Heart left ventricle (tissue), 16 donors: ENCODE results near the gene ARL15. TPM values are rescaled to one million over a fixed set of nuclear protein-coding genes. Genes with fewer than 3 reads are reported as not detected.
"Not testable (repeated sequence)": the region's sequence is repeated elsewhere in the genome, so short reads cannot be mapped to it uniquely, and the experiment has no call there.

Experiments
- ATAC-seq, 4 donors: fragments of 200-7000 bp; cut with Tn5 transposase; one replicate each; pipeline ENCODE4 v1.9.1; 2020 to 2022; ENCODE audit warnings: moderate library complexity in 4 of 4, mild to moderate bottlenecking in 3 of 4, moderate number of reproducible peaks in 1 of 4
- DNase-seq, 5 donors: peaks; one replicate each; pipeline ENCODE4 v3.0.0-alpha.2; 2020
- H3K27ac ChIP-seq, 12 donors: fragments of 200-600 bp; sonication (generic) in 4 of 12; one replicate each; pipeline versions ENCODE4 v1.5.0 to v1.8.0; 2016 to 2022; ENCODE audit warnings: mild to moderate bottlenecking in 2 of 12
- H3K27me3 ChIP-seq, 9 donors: fragments of 200-600 bp; sonication (generic) in 2 of 9; one replicate each; pipeline versions ENCODE4 v1.5.1 to v1.8.0; 2016 to 2022; ENCODE audit warnings: mild to moderate bottlenecking in 3 of 9
- H3K36me3 ChIP-seq, 9 donors: fragments of 200-600 bp; sonication (generic) in 2 of 9; one replicate each; pipeline versions ENCODE4 v1.5.0 to v1.8.0; 2018 to 2022; ENCODE audit warnings: mild to moderate bottlenecking in 2 of 9
- H3K4me1 ChIP-seq, 12 donors: fragments of 200-600 bp; sonication (generic) in 4 of 12; one replicate each; pipeline versions ENCODE4 v1.5.0 to v1.8.0; 2016 to 2022; ENCODE audit warnings: mild to moderate bottlenecking in 3 of 12
- H3K4me3 ChIP-seq, 12 donors: fragments of 200-600 bp; sonication (generic) in 4 of 12; one replicate each; pipeline versions ENCODE4 v1.5.0 to v1.8.0; 2017 to 2022; ENCODE audit warnings: mild to moderate bottlenecking in 9 of 12, moderate library complexity in 4 of 12
- H3K9me3 ChIP-seq, 12 donors: fragments of 200-600 bp; sonication (generic) in 4 of 12; one replicate each; pipeline versions ENCODE4 v1.5.0 to v1.8.0; 2016 to 2022; ENCODE audit warnings: mild to moderate bottlenecking in 1 of 12
- CTCF ChIP-seq, 12 donors: fragments of 200-600 bp; sonication (generic) in 4 of 12; IDR thresholded peaks; one replicate each; pipeline versions ENCODE4 v1.5.0 to v1.8.0; 2018 to 2022; ENCODE audit warnings: antibody characterized with exemption in 12 of 12, mild to moderate bottlenecking in 5 of 12
- POLR2A ChIP-seq, 2 donors: fragments of 450-650 bp; IDR thresholded peaks; one replicate each; pipeline ENCODE4 v1.6.1; 2017; ENCODE audit warnings: antibody characterized with exemption in 2 of 2, mild to moderate bottlenecking in 2 of 2, moderate library complexity in 2 of 2
- WGBS, 4 donors: extraction: QIAGEN DNeasy Blood & Tissue Kit in 2 of 4; methylation state at CpG; one replicate each; pipeline versions ENCODE4 v1.1.5 to v1.1.7; 2013 to 2018; 5-methylcytosine and 5-hydroxymethylcytosine counted together
- intact Hi-C, 10 donors: fragments of 100-400 bp; cut with DNase I; formaldehyde crosslinking; loops; one replicate each; pipeline versions ENCODE4 v1.11.1 to v1.14.2; 2022
- polyA plus RNA-seq, 2 donors: library from polyadenylated mRNA; stranded (reverse); fragments of 200-250 nt; gene quantifications; one replicate each; pipeline ENCODE4 v1.2.3, GENCODE V29; 2013
- total RNA-seq, 9 donors: library from RNA; depleted of rRNA in 2 of 9; stranded (reverse); fragments of >200 nt in 2 of 9; fragmentation: NEBNext Ultra II Directional in 3 of 9; extraction: Animal tissue kit (Norgen Biotek cat#: 25700) in 3 of 9; gene quantifications; one replicate each; pipeline versions ENCODE4 v1.1.0 to v1.2.4, GENCODE V29; 2016 to 2023
- donor health status: ischemic (EF 13 %, LVEDD 7.1; RV severe dilation, severe dysfunction).
- donor health status: healthy with polysubstance abuse.
- donor health status: DM: no; HTN: yes; CAD: no.
- donor health status: DM: no; HTN: no; CAD: no.
- donor health status: ischemic (EF 25% LVEDD 6.9; RV normal size, moderate dysfunction).
- donor health status: ischemic (EF 25% LVEDD 5.7; RV mildly dilated, moderate dysfunction).
- donor health status: healthy.
- donor health status: DM: yes; HTN: yes; CAD: no.
- donor health status: ischemic (EF 35%, LVEDD 5.7; RV mildly dilated, moderate dysfunction).
- donor health status: nonischemic (EF 11% LVEDD 7.7; RV severe dilation, severe dysfunction).
- donor health status: DM: yes; HTN: yes; CAD: no.
- donor health status: PGD.
- donor health status: ischemic (EF 29% LVEDD 5.4; RV normal size, mild dysfunction).
- donor health status: nonischemic (EF 23%, LVEDD 6.1; RV moderate dilation, normal function).

The ARL15 gene
- total and polyA plus RNA-seq, 11 donors: 7.1 to 35.0 (median 23.2) TPM

DNA sequence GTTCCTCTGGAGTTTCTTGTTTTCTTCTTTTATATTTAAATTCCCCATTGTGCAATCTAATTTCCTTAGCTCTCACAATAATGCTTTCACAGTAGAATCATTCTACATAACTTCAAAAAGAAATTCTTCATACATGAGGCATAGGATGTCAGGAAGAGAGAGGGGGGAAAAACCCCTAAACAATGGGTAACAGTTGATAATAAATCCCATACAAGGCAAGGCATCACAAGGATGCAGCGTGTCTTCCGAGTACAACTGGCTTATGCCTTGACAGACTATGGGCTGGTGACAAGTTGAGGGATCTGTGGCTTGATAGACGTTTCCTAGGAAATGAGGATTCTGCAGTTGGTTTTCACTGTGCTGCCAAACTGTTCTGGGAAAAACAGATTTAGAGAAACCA lies 247.4 kb downstream of the ARL15 start:
- TF ChIP-seq CTCF (IDR thresholded peaks at IDR 0.05): no peak
- no peak for TF ChIP-seq POLR2A (IDR thresholded peaks at IDR 0.05)
- intact Hi-C loops: no loop called here
- Histone ChIP-seq H3K27me3 (no peaks in the 10 kb centered on the region), H3K27ac (no peak overlapping the region), H3K4me3 (no peak overlapping the region), H3K36me3 (peaks cover 0 to 4% (median 0%) of the 10 kb centered on the region in 9 donors), H3K4me1 (peaks cover 0 to 1% (median 0%) of the 10 kb centered on the region in 12 donors), H3K9me3 (no peaks in the 10 kb centered on the region)
- 68 to 79% (median 72%) methylated on average over 3 of the region's 3 CpGs for WGBS, 4 donors
- ATAC-seq (no peak), DNase-seq (no peak)

DNA sequence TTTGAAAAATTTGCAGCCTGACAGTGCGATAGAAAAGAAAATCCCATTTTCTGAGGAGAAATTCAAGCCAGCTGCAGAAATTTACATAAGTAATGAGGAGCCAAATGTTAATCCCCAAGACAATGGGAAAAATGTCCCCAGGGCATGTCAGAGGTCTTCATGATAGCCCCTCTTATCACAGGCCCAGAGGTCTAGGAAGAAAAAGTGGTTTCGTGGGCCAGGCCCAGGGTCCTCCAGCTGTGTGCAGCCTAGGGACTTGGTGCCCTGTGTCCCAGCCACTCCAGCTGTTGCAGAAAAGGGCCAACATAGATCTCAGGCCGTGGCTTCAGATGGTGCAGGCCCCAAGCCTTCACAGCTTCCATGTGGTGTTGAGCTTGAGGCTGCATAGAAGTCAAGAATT lies 249.5 kb downstream of the ARL15 start:
- H3K36me3 ChIP-seq, H3K4me3 ChIP-seq, DNase-seq, ATAC-seq, H3K4me1 ChIP-seq, H3K27me3 ChIP-seq, H3K27ac ChIP-seq, intact Hi-C loops, H3K9me3 ChIP-seq: not testable (repeated sequence)
- 79 to 86% (median 82%) methylated on average over 3 of the region's 3 CpGs for WGBS, 4 donors

DNA sequence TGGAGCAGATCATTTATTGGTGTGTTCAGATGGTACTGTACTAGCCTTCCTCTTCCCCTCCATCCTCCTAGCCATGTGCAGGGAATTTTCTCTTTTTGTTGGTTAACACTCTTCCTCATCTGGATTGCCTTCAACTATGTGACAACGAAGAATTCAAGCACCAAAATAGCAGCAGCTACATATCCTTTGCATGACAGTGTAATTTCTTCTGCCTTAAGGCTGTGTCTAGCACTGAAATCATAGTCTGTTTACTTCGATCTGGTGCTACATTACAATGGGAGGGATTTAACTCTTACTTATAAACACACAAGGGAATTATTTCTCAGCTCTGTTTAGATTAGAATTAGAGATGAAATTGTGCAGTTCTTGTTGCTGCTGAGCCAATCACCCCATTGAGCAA lies 260.4 kb downstream of the ARL15 start:
- DNase-seq: no peak
- Histone ChIP-seq H3K27ac (peak overlapping the region in 9 of 12 donors; percentile 16 to 73 (median 56)), H3K9me3 (no peaks in the 10 kb centered on the region), H3K27me3 (no peaks in the 10 kb centered on the region), H3K36me3 (no peaks in the 10 kb centered on the region), H3K4me1 (peaks cover 0 to 26% (median 1%) of the 10 kb centered on the region in 12 donors), H3K4me3 (peak overlapping the region in 1 of 12 donors; percentile 8)
- no peak for TF ChIP-seq CTCF (IDR thresholded peaks at IDR 0.05)
- TF ChIP-seq POLR2A (IDR thresholded peaks at IDR 0.05): no peak
- ATAC-seq: peak; percentile 60 to 82 (median 73)
- intact Hi-C loops: loop anchor here in 1 of 10 donors (10.0 kb wide), 1 partner anchor 165 kb away; no protein-coding TSS in a partner anchor
- 22 to 34% (median 27%) methylated on average over 2 of the region's 2 CpGs for WGBS, 4 donors

DNA sequence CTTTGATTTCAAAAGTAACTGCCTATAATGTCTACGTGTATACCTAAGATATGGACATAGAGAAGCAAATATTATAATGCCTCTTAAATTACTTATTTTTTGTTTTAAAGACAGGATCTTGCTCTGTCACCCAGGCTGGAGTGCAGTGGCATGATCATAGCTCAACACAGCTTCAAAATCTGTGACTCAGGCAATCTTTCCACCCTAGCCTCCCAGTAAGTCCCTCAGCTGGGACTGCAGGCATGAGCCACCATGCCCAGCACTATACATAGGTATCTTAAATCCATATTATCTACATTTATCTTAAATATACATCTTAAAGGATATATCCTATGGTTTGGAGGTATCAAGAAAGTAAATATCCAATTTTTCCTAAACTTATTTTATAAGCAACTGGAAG lies 261.2 kb downstream of the ARL15 start:
- H3K4me3 ChIP-seq: no peak overlapping the region
- DNase-seq (no peak), ATAC-seq (no peak)
- H3K4me1 ChIP-seq: peaks cover 0 to 26% (median 1%) of the 10 kb centered on the region in 12 donors
- WGBS, 4 donors: 97 to 100% (median 98%) methylated on average over 1 of the region's 1 CpG
- no peaks in the 10 kb centered on the region for H3K9me3 ChIP-seq
- no peaks in the 10 kb centered on the region for H3K36me3 ChIP-seq
- H3K27me3 ChIP-seq: no peaks in the 10 kb centered on the region
- no peak for TF ChIP-seq CTCF (IDR thresholded peaks at IDR 0.05)
- no peak for TF ChIP-seq POLR2A (IDR thresholded peaks at IDR 0.05)
- intact Hi-C loops: loop anchor here in 1 of 10 donors (10.0 kb wide), 1 partner anchor 166 kb away; no protein-coding TSS in a partner anchor
- H3K27ac ChIP-seq: peak overlapping the region in 2 of 12 donors; percentile 10 to 67
